Medulla oblongata (tissue), 1 donor: ENCODE data around the gene HEPACAM2.

Experiments
- DNase-seq: peaks from one replicate; pipeline ENCODE4 v3.0.0-alpha.2; 2015; ENCODE audit errors: extremely low spot score

HEPACAM2 gene

GRCh38 chr7:93147363-93147762, 78.9 kb downstream of the HEPACAM2 start:
- DNase-seq = peak; percentile 53

DNA sequence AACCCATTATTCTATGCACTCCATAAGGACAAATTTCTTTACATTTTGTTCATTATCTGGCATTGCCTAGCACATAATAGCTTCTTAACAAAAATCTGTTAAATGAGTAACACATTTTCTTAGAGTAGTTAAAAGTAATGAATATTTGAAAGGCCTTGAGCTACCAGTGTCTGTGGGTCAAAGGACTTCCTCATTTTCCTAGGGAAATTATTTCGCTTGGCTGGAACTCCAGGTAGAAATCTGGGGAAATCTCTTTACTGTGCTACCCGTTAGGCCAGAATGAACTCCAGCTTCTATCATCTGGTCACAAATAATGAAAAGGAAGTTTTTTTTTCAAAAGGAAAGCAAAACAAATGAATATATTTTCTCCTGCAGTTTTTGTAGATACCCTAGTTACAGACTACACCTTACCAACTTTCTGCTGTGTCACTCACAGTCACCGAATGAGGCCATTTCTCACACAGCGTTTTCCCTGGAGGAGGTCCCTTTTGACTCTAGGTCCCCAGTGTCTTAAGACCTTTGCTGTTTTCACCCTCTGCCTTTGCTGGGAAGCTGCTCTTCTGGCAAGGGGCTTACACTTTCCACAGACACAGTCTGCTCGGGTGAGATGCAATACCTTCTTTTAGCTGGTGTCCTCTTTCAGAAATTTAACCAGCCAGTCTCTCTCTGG, 79.7 kb downstream of the HEPACAM2 start:
- peak; percentile 30 for DNase-seq

DNA sequence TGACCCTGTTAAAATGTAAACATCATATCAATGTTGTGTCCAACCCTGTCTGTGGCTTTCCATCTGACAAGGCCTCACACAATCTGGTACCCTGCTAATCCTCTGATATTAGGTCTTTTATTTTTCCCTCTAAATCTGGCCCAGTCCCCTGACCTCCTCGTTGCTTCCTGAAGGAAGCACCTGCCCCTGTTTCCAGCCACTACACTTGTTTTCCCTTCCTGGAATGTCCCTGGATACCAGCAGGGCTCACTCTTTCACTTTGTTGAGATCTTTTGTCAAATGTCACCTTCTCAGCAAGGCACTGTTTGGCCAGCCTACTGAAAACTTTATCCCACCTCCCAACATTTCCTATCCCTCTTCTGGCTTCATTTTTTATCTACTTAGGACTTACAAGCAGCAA, 80.2 kb downstream of the HEPACAM2 start:
- DNase-seq = no peak

DNA sequence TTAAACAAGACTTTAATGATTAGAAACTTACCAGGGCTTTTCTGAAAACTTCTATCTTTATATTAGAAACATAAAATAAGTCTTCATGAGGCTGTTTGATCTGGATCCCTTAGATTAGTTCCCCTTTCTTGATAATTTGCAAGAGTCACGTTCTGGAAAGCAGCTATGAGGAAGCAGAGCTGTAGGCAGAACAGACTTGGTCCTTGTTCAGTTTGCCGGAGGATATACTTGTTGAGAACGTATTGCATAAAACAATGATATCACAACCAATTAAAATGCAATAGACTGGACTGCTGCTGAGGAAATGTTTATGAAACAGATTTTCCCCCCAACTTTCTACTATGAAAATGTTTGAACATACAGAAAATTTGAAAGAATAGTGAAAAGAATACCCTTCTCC, 80.9 kb downstream of the HEPACAM2 start:
- no peak for DNase-seq

DNA sequence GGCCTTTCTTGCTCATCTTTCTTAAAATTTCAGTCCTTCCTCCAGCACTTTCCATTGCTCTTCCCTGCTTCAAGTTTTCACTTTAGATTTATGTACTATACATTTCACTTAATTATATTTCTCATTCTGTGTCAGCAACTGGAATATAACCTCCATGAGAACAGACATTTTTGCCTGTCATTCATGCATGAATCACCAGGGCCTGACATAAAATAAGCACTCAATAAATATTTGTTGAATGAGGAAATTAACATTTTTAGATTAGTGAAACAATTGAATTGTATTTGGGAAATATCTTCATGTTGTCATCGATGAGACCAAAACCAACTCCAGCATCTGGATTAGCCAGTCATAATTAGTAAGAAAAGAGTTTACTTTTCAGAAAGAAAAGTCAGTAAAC, 84.1 kb downstream of the HEPACAM2 start:
- no peak for DNase-seq

DNA sequence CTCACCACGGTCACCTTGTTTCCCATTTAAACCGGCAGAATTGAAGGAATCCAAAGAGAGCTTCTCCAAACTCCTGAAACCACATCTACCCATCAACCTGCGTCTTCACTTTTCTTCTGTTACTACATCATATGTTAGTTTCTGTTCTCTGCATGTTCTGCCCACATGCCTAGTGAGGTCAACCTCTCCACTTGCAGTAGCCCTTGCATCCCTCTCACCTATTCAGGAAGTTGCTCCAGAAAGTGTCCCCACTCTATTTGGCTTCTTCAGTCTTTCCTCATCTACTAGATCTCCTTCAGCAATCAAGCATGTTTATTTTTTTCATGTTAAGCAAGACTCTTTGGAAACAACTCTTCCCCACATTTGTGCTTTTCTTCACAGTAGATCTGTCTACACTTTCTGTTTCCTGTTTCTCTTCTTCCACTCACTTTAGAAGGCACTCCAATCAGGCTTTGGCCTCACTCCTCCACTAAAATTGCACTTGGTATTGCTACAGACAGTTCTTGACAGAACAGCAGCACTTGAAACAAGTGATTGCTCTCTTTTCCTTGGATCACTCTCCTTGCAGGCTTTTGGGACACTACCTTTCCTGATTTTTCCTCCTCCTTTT, 85.6 kb downstream of the HEPACAM2 start:
- DNase-seq = no peak

- no peak for DNase-seq
These were observed 87.7 kb downstream of the HEPACAM2 start for GRCh38 chr7:93138576-93138975.
